Stimulated activated naive CD4-positive, alpha-beta T cell (primary cell): ENCODE data around the gene MTG2.

Source experiments
- DNase-seq, 6 experiments: peaks; one replicate each; lab custom pipeline; 2025; lab: John Stamatoyannopoulos, UW

MTG2 gene

GRCh38 chr20:62233684-62234083 is 50.9 kb downstream of the MTG2 start:
- no peak for DNase-seq

DNA sequence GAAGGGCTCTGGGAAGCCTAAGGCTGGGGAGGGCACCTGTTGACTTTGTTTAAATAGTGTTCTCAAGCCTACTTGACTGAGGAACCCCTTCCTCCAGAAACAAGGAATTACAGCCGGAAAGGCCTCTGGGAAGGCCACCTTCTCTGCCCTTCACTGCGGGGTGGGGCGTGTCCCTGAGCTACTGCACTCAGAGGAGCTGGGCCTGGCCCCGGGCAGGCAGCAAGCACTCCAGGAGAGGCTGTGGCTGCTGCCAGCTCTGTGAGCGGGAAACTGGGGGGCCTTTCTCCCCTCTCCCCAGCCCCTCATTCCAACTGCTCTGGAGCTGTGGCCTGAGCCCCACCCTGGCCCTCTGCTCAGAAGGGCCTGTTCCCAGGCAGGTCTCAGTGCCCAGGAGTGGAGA is 51.5 kb downstream of the MTG2 start:
- no peak for DNase-seq

DNA sequence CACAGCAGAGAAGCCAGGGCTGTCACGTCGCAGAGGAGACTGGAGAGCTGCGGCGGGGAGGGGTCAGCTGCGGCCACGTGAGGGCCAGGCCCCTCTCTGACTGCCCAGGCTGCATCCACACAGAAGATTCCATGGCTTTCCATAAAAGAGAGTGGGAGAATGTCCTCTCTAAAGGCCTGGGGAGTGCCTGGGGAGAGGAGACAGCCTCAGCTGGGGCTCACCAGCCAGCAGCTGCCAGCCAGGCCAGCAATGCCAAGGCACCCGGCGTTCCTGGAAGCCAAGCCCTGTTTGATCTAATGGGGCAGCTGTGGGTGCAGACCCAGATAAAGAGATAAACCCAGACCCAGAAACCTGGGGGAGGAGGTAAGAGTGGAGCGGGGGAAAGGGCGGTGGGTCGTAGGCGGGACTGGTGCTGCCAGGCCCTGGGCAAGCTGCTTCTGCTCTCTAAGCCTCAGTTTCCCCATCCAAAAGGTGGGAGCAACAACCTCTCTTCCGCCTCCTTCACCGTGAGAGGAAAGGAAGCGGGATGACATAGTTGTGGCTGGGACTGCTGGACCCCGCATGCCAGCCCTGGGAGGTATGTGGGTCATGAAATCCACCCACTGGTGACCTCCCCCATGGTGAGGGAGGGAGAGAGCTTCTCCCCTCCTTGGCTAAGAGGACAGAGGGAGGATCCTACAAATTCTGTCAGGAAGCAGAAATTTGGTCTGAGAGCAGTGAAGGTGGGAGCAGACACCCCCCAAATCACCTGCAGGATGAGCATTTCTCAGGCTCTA is 52.4 kb downstream of the MTG2 start:
- DNase-seq: no peak

DNA sequence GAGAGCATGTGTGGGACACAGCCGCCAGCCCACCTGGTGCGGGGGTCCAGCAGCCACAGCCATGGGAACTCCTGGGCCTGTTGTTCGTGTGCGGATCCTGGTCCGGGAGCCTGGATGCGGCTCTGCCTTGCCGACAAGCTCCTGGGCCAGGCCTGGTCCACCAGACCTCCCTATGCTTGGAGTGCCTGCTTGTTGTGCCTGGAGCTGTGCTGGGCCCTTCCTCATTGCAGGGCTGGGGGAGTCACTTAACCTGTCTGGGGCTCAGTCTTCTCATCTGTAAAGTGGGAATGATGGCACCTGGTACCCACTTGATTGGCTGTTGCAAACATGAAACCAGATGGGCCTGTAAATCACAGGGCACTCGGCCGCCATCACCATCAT is 52.9 kb downstream of the MTG2 start:
- no peak for DNase-seq

- no peak for DNase-seq
These were observed 53.4 kb downstream of the MTG2 start for GRCh38 chr20:62236200-62236599.

DNA sequence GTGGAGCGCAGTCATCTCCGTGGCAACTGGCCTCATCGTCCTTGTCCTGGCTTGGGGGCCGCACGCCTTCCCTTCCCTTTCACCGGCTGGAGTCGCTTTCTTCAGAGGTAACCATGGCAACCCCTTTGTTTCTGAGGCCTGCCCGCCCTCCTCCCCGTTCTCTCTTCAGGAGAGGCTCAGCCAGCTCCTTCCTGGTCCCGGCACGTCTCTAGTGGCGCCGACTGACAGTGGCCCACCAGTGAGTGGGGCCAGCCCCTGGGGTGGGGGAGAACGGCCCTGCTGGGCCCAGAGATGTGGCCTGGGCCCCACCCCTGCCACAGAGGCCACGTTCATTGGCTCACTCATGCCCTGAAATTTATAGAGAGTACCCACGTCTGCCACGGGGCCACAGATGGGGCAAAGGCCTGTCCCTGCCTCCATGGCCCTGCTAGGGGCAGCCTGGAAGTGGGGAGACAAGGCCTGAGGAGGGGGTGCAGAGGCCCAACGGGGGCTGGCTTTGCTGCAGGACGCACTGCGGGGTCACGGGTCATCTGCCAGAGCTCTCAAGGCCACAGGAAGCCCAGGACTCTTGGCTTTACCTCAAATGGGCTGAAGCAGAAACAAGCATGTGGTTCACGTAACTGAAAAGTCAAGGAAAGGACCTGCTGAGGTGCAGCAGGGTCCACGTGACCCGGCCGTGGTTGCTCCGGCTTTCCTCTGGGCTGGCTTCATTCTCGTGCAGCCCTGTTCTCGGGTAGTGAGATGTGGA is 54.1 kb downstream of the MTG2 start:
- DNase-seq: no peak

DNA sequence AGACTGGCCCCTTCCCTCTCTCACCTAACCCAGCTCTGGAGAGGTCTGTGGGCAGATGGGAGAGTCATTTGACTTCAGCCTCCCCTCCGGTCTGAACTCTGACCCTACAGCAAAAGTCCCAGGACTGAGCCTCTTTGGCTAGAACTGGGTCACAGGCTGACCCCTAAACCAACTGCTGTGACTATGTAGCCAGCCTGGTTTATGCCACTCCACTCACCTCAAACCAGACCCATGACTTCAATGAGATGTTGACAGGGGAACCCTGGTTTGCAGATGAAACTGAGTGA is 54.6 kb downstream of the MTG2 start:
- DNase-seq: no peak

- DNase-seq: peak; percentile 99 to 100 (median 100)
These were observed 55.2 kb downstream of the MTG2 start, which contains the start of gene OSBPL2 for GRCh38 chr20:62237801-62238568. TSS of gene OSBPL2 (plus strand) at chr20:62238521. CDS start at chr20:62256185, 17,664 bp downstream.

DNA sequence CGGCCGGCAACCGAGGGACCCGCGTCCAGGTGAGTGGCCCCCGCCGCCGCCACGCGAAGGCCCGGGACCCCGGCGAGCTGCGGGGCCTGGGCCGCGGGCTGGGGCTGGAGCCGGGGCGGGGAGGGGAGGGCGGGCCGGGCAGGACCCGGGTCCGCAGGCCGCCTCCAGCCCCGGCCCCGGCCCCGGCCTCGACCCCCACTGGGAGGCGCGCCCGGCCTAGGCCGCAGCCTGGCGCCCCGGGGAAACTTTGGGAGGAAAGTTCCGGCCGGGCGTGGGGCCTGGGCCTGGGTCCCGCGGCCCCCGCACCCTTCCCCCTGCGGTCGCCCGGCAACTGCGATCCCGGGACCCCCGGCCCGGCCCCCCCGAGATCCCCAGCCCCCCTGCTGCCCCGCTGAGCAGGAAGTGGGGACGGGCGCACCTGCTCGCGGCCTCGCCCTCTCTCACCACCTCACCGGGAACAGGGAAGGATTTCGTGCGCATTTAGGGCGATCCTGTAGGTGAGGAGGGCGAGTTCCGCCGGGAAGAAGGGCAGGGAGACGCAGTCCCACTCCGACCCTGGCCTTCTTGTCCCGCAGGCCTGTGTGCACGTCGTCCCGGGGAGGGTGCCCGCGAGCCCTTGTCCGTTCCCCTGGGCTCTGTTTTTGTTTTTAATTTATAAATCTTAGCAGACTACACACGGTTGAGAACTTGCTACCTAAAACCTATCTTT is 55.9 kb downstream of the MTG2 start:
- peak in 1 of 6 experiments; percentile 23 for DNase-seq

DNA sequence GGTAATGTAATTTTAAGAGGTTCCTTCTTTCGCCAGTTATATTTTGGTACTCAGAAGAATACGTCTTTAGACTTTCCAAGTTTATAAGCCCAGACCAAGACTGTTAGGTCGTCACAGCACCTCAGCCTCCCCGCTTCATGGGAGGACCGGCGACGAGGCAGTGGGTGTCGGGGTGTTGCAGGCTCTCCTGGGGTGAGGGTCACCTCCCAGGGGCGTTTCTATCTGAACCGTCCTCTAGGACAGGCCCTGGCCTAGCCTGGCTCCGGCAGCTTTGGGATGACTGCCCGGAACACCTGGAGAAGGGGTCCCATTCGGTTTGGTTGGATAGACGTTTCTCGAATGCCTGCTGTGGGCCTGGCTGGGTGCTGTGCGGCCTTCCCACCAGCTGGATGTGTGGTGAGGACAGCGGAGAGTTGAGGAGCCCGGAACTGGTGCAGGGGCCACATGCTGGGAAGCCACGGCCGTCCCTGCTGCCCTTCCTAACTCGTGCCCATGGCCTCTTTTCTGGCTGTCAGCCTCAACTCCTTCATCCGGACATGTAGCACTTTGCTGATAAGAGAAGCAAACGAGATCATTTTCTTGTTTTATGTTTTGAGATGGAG is 56.6 kb downstream of the MTG2 start:
- no peak for DNase-seq

DNA sequence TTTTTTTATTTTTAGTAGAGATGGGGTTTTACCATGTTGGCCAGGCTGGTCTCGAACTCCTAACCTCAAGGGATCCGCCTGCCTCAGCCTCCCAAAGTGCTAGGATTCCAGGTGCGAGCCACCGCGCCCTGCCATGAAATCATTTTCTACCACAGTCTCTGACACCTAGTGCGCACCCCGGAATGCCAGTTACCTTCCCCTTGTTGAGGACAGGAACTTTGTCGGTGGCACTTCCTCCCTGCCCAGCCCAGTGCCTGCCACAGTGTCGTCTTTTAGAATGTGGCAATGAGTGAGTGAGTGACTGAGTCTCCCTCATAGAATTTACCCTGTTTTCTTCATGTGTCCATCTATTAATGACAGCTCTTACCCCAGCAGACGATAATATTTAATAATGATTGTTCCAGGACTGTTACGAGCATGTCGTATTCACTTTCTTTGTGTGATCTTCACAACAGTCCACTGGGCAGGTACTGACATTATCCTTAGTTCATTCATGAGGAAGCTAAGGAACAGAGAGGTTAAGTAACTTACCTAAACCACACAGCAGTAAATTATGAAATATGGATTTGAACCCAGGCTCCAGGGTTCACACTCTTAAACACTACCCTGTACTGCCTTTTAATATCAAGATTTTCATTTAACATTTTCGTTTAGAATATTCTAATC is 57.3 kb downstream of the MTG2 start:
- no peak for DNase-seq

DNA sequence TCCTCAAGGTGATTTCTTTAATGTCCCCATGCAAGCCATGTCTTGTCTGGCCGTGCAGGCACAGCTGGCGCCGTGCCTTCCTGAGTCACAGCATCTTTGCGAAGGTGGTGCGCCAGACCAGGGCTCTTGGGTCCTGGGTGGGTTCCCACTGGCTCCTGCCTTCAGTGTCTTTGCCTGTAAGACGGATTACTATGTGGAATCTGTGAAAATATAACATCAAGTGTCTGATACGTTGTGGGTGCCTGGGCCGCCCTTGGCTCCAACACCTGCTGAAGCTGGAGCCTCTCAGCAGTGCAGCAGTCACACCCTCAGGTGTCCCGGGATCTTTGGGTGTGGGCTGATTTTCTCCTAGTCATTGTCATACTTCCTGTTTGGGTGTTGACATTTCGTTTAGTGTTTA is 58.7 kb downstream of the MTG2 start:
- DNase-seq: no peak

DNA sequence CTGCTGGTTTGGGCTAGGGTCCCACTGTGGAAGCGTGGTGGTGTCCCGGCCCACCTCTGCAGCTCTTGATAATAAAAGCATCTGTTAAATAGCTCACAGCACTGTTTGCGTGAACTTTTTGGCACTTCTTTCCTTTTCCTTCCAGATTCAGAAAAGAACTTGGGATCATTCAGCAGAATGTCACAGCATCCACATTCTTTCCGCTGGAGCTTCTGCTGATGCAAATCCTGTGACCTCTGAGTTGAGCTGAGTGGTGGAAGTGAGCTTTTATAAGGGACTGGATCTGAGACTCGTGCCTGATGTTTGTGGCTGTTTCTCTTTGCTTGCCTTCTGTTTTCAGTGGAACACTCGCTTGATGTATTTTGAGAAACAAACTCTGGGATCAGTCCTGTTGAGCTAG is 59.3 kb downstream of the MTG2 start:
- DNase-seq: no peak

DNA sequence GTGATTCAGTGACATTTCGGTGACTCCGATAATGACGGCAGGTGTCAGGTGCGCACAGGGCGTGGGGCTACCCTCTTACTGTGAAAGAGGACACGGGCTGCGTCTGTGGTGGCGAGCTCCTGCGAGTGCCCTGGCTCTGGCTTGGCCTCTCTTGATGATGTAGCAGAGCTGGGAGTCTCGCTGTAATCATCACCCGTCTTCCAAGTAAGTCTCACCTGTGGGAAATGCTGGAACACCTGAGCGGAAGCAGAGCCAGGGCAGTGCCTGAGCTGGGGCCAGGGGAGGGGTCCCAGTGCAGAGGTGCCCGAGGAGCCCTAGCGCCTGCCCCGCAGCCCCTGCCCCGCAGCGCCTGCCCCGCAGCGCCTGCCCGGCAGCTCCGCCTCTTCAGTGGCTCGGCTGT is 60.3 kb downstream of the MTG2 start:
- DNase-seq: no peak

GRCh38 chr20:62243906-62244515 is 61.2 kb downstream of the MTG2 start:
- DNase-seq: no peak

DNA sequence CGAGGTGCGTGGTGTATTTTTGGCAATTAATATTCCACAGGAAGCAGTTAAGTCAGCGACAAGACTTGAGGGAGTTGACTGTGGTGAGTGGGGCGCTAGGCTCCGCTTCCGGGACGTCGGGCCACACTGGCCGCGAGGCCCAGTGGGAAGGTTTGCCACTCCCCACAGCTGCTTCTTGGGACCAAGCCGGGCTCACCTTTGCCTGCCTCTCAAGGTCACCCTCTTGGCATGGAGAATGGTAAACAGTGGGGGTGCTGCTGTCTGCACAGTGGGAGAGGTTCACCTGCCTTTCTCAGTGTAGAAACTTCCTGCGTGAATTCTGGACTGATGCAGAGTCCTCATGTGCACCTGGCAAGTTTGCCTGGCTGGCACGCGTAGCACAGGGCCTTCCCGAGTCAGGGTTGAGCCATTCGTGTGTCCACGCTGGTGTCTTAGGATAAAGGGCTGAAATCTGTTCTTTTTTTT is 61.8 kb downstream of the MTG2 start:
- DNase-seq: no peak

- no peak for DNase-seq
These were observed 63.1 kb downstream of the MTG2 start for GRCh38 chr20:62245911-62246280.

DNA sequence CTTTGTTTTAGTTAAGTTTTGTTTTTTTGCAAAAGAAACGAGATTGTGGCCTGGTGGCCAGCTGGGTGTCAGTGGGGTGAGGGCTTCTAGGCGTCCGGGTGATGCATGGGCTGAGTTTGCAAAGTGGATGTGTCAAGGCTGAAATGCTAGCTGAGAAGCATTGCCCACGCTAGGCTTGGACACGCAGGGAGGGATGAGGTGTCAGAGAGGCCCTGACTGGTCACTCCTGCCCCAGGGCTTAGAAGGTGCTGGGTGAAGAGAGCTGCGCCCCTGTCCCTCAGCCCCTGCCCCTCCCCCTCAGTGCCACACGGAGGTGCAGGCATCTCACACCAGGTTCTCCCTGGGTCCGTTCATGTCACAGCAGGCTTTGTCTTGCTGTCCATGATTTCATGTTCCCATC is 63.6 kb downstream of the MTG2 start:
- no peak for DNase-seq

- no peak for DNase-seq
These were observed 64.2 kb downstream of the MTG2 start for GRCh38 chr20:62246872-62247652.
